LNCaP clone FGC (cell line): ENCODE data around the gene ATL1.
"Not testable (repeated sequence)": the region's sequence is repeated elsewhere in the genome, so short reads cannot be mapped to it uniquely, and the experiment has no call there.

Experiments used
- DNase-seq: peaks from one replicate; pipeline ENCODE4 v3.0.0-alpha.2; 2011; ENCODE audit warnings: low read depth
- H3K4me3 ChIP-seq: 2 replicates; pipeline ENCODE4 v1.5.1; 2011; ENCODE audit warnings: mild to moderate bottlenecking, low read depth, low read length, control low read depth
- TF ChIP-seq, protein P1 (sequence below): IDR thresholded peaks from 2 replicates; pipeline ENCODE4 v1.5.1; 2012; ENCODE audit warnings: mild to moderate bottlenecking; ENCODE audit not compliant: control insufficient read depth, insufficient read depth; ENCODE audit errors: extremely low read depth

ATL1 gene

DNA sequence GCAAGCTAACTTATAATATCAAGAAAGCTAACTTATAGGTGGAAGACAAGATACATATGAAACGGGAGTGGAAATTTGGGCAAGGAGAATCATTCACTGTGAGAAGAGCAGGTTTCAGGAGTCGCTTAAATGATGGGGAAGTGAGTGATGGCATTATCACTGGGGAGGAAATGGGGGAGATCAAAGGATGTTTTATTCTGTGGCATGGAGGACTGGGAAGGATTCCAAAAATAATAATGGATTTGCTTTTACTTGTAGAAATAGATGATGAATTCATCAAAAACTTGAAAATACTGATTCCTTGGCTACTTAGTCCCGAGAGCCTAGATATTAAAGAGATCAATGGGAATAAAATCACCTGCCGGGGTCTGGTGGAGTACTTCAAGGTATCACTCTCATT is 60.4 kb downstream of the ATL1 start:
- DNase-seq: no peak
- TF ChIP-seq, protein P1, sequence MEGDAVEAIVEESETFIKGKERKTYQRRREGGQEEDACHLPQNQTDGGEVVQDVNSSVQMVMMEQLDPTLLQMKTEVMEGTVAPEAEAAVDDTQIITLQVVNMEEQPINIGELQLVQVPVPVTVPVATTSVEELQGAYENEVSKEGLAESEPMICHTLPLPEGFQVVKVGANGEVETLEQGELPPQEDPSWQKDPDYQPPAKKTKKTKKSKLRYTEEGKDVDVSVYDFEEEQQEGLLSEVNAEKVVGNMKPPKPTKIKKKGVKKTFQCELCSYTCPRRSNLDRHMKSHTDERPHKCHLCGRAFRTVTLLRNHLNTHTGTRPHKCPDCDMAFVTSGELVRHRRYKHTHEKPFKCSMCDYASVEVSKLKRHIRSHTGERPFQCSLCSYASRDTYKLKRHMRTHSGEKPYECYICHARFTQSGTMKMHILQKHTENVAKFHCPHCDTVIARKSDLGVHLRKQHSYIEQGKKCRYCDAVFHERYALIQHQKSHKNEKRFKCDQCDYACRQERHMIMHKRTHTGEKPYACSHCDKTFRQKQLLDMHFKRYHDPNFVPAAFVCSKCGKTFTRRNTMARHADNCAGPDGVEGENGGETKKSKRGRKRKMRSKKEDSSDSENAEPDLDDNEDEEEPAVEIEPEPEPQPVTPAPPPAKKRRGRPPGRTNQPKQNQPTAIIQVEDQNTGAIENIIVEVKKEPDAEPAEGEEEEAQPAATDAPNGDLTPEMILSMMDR: no peak
- no peak overlapping the region for H3K4me3 ChIP-seq

DNA sequence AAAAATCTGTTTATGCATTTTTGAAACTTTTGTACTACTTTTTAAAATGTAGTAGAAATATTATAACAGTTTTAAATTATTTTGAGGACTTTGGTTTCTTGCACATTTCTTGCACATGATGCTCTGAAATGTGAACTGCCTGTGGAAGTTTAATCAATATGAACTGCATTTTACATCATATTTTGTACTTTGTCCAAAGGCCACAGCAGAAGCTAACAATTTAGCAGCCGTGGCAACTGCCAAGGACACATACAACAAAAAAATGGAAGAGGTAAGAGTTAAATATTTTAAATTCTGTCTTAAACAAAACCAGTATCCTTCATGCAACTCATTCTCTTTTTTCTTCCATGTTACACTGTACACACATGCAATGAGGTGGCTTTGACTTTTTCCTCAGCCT is 63.0 kb downstream of the ATL1 start:
- DNase-seq: no peak
- TF ChIP-seq, protein P1: no peak
- no peak overlapping the region for H3K4me3 ChIP-seq

DNA sequence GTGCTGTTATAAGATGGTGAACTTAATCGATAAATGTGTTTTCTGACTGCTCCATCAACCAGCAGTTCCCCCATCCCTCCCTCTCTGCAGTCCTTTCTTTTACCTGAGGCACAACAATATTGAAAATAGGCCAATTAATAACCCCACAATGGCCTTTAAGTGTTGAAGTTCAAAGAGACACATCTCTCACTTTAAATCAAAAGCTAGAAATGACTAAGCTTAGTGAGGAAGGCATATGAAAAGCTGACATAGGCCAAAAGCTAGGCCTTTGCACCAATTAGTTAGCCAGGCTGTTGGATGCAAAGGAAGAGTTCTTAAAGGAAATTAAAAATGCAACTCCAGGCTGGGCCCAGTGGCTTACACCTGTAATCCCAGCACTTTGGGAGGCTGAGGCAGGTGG is 64.5 kb downstream of the ATL1 start:
- DNase-seq: no peak
- TF ChIP-seq, protein P1: no peak
- no peak overlapping the region for H3K4me3 ChIP-seq

DNA sequence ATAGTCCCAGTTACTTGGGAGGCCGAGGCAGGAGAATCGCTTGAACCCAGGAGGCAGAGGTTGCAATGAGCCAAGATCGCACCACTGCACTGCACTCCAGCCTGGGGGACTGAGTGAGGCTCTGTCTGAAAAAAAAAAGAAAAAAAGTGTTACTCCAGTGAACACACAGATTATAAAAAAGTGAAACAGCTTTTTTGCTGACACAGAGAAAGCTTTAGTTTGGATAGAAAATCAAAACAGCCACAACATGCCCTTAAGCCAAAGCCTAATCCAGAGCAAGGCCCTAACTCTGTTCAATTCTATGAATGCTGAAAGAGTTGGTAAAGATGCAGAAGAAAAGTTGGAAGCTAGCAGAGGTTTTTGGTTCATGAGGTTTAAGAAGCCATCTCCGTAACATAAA is 65.0 kb downstream of the ATL1 start:
- not testable (repeated sequence) for H3K4me3 ChIP-seq, DNase-seq

DNA sequence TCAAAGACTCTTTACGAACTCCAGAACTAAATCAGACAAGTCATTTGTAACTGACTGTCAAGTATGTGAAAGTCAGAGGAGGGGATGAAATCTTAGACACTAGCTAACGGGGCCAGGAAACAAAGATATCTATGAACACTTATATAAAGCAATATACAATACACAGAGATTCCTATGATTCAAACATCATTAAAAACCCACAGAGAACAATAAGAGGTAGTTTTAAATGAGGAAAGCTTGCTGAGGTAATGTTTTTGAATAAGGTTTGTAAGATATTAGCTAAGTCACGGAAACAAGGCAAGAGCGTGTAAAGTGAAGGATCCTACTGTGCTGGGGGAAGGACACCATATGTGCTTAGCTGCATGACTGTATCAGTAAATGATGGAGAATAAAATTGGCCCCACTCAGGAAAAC is 71.5 kb downstream of the ATL1 start:
- no peak overlapping the region for H3K4me3 ChIP-seq
- TF ChIP-seq, protein P1: no peak

DNA sequence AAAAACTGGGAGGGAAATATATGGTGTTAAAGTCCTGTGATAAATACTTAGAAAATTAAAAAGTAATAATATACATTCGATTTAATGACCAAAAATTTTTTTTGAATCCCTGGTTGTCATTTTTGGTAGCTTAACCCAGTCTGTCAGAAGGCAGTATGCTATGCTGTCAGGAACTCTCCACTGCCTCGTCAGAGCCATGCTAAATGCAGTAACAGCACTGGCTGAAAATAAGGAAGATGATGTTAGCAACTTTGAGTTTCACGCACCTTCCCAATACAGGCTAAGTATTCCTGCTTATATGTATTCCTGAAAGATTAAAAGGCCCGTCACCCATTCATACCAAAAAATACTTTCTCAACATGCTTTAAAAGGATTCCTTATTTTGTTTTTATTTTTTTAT is 74.0 kb downstream of the ATL1 start:
- no peak overlapping the region for H3K4me3 ChIP-seq
- TF ChIP-seq, protein P1: no peak
- no peak for DNase-seq

More for the DNA sequence above, 71.5 kb downstream of the ATL1 start:
- no peak for DNase-seq

DNA sequence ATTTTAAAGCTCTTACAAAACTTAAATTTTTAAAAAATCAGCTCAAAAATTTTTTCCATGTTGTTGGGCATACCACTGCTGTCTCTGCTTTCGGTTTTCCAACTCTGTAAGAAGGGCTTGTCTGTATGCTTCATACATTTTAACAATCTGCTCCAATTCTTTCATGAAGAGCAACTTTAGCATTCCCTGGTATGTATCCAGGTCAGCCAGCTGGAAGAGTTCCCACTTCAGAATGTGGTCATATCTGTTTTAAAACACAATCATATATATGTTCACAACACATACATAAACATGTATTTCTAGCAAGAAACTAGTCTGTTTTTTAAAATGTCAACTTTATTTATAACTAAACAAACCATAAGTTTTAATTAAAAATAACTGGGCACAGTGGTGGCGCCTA is 75.2 kb downstream of the ATL1 start:
- TF ChIP-seq, protein P1: no peak
- no peak overlapping the region for H3K4me3 ChIP-seq
- DNase-seq: no peak
